GM23338 (cell line): ENCODE results near the gene ABCA4. TPM values are rescaled to one million over a fixed set of nuclear protein-coding genes. Genes with fewer than 3 reads are reported as not detected.

ENCODE experiments used
- ATAC-seq: fragments of 200-7000 bp; cut with Tn5 transposase; 3 replicates; pipeline ENCODE4 v1.9.1; 2020
- DNase-seq: peaks from one replicate; pipeline ENCODE4 v3.0.0-alpha.2; 2015; ENCODE audit warnings: low spot score
- H2AFZ ChIP-seq: fragments of 200-600 bp; sonication (generic); 2 replicates; pipeline ENCODE4 v1.8.0; 2016; ENCODE audit warnings: antibody characterized with exemption, mild to moderate bottlenecking, moderate library complexity
- H3F3A ChIP-seq: fragments of 200-600 bp; sonication (generic); replicated peaks from 2 replicates; pipeline ENCODE4 v1.8.0; 2017; ENCODE audit warnings: antibody characterized with exemption, mixed run types, low read depth
- H3K27ac ChIP-seq: fragments of 200-600 bp; sonication (generic); 2 replicates; pipeline ENCODE4 v1.6.1; 2016; ENCODE audit warnings: low read depth
- H3K27me3 ChIP-seq: fragments of 200-600 bp; sonication (generic); 2 replicates; pipeline ENCODE4 v1.8.0; 2016; ENCODE audit warnings: mild to moderate bottlenecking, mixed run types, moderate library complexity; ENCODE audit not compliant: insufficient read depth
- H3K36me3 ChIP-seq: fragments of 200-600 bp; sonication (generic); 2 replicates; pipeline ENCODE4 v1.8.0; 2016; ENCODE audit warnings: mild to moderate bottlenecking; ENCODE audit not compliant: insufficient read depth
- H3K4me1 ChIP-seq: fragments of 200-600 bp; sonication (generic); 2 replicates; pipeline ENCODE4 v1.8.0; 2016; ENCODE audit warnings: mild to moderate bottlenecking, moderate library complexity; ENCODE audit not compliant: insufficient read depth
- H3K4me2 ChIP-seq: fragments of 200-600 bp; sonication (generic); 2 replicates; pipeline ENCODE4 v1.7.1; 2017; ENCODE audit warnings: mixed run types
- H3K4me3 ChIP-seq: fragments of 200-600 bp; sonication (generic); 2 replicates; pipeline ENCODE4 v1.6.1; 2016; ENCODE audit warnings: mixed run types
- H3K79me2 ChIP-seq: fragments of 200-600 bp; sonication (generic); replicated peaks from 2 replicates; pipeline ENCODE4 v1.8.0; 2017; ENCODE audit warnings: mild to moderate bottlenecking; ENCODE audit not compliant: insufficient read depth
- H3K9me2 ChIP-seq: fragments of 200-600 bp; sonication (generic); 2 replicates; pipeline ENCODE4 v1.8.0; 2017; ENCODE audit not compliant: insufficient read depth
- H4K20me1 ChIP-seq: fragments of 200-600 bp; sonication (generic); replicated peaks from 2 replicates; pipeline ENCODE4 v1.8.0; 2017; ENCODE audit warnings: mild to moderate bottlenecking; ENCODE audit not compliant: insufficient read depth
- H3K27ac Mint-ChIP-seq: 2 replicates; pipeline ENCODE4 v1.8.0; 2020; ENCODE audit warnings: inconsistent platforms, mild to moderate bottlenecking, moderate library complexity, mixed read lengths
- H3K27me3 Mint-ChIP-seq: 3 replicates; pipeline ENCODE4 v1.8.0; 2022; ENCODE audit warnings: low read depth, mild to moderate bottlenecking, moderate library complexity, mixed read lengths, inconsistent platforms; ENCODE audit not compliant: insufficient read depth, poor library complexity
- H3K36me3 Mint-ChIP-seq: 3 replicates; pipeline ENCODE4 v1.8.0; 2021; ENCODE audit warnings: low read depth, mild to moderate bottlenecking, inconsistent platforms, moderate library complexity, mixed read lengths
- H3K4me1 Mint-ChIP-seq: 3 replicates; pipeline ENCODE4 v1.8.0; 2020; ENCODE audit warnings: mild to moderate bottlenecking, inconsistent platforms, mixed read lengths
- H3K4me3 Mint-ChIP-seq: 3 replicates; pipeline ENCODE4 v1.8.0; 2021; ENCODE audit warnings: moderate library complexity, mild to moderate bottlenecking, inconsistent platforms, mixed read lengths
- H3K9me3 Mint-ChIP-seq: 3 replicates; pipeline ENCODE4 v1.8.0; 2020; ENCODE audit warnings: moderate library complexity, mild to moderate bottlenecking, inconsistent platforms, mixed read lengths
- CREB1 ChIP-seq: fragments of 250-450 bp; sonication (Bioruptor Pico); IDR thresholded peaks from 2 replicates; pipeline ENCODE4 v1.5.0; 2020; ENCODE audit warnings: low read depth, mild to moderate bottlenecking, moderate library complexity
- EZH2 ChIP-seq: fragments of 200-600 bp; sonication (generic); IDR thresholded peaks from one replicate; pipeline ENCODE4 v1.8.0; 2017; ENCODE audit warnings: antibody characterized with exemption, mild to moderate bottlenecking, low read depth; ENCODE audit not compliant: unreplicated experiment
- EZH2phosphoT487 ChIP-seq: fragments of 200-600 bp; sonication (generic); IDR thresholded peaks from one replicate; pipeline ENCODE4 v1.8.1; 2018; ENCODE audit warnings: antibody characterized with exemption; ENCODE audit not compliant: unreplicated experiment
- JUNB ChIP-seq: IDR thresholded peaks from one replicate; pipeline ENCODE4 v1.6.1; 2016; ENCODE audit warnings: antibody characterized with exemption; ENCODE audit not compliant: unreplicated experiment
- NANOG ChIP-seq: IDR thresholded peaks from 2 replicates; pipeline ENCODE4 v1.6.1; 2016; ENCODE audit warnings: antibody characterized with exemption, borderline replicate concordance
- POLR2AphosphoS5 ChIP-seq: IDR thresholded peaks from 2 replicates; pipeline ENCODE4 v1.6.1; 2016; ENCODE audit warnings: antibody characterized with exemption, low read depth
- ZNF331 ChIP-seq: fragments of 250-450 bp; sonication (Bioruptor Pico); IDR thresholded peaks from 2 replicates; pipeline ENCODE4 v1.5.0; 2020; ENCODE audit warnings: low read depth, mild to moderate bottlenecking, moderate library complexity
- polyA plus RNA-seq: library from polyadenylated mRNA; unstranded; fragments of >200 nt; fragmentation: Nextera tagmentation; extraction: Ambion mirVana; gene quantifications from 2 replicates; pipeline ENCODE4 v1.2.1, GENCODE V29; 2016
- total RNA-seq: library from RNA; depleted of rRNA; stranded (reverse); fragments of >200 nt; shearing (Covaris generic); gene quantifications from 2 replicates; pipeline ENCODE4 v1.2.3, GENCODE V29; 2014
- TF ChIP-seq, protein P1 (sequence below), 2 experiments: fragments of 200-600 bp in 1 of 2; sonication (generic) in 1 of 2; conservative IDR thresholded peaks; 2 replicates each; pipeline versions ENCODE4 v1.5.1 to v1.6.1; 2016 to 2017; ENCODE audit warnings: antibody characterized with exemption in 2 of 2, low read depth in 2 of 2, mild to moderate bottlenecking in 2 of 2, moderate library complexity in 1 of 2
- TF ChIP-seq, protein P2 (sequence below): IDR thresholded peaks from 2 replicates; pipeline ENCODE4 v1.6.1; 2016; ENCODE audit warnings: antibody characterized with exemption
- TF ChIP-seq, protein P3 (sequence below): IDR thresholded peaks from one replicate; pipeline ENCODE4 v1.6.1; 2018; ENCODE audit warnings: antibody characterized with exemption; ENCODE audit not compliant: unreplicated experiment

Gene ABCA4
- total and polyA plus RNA-seq, 2 experiments from 2014 or later, result not detected

DNA sequence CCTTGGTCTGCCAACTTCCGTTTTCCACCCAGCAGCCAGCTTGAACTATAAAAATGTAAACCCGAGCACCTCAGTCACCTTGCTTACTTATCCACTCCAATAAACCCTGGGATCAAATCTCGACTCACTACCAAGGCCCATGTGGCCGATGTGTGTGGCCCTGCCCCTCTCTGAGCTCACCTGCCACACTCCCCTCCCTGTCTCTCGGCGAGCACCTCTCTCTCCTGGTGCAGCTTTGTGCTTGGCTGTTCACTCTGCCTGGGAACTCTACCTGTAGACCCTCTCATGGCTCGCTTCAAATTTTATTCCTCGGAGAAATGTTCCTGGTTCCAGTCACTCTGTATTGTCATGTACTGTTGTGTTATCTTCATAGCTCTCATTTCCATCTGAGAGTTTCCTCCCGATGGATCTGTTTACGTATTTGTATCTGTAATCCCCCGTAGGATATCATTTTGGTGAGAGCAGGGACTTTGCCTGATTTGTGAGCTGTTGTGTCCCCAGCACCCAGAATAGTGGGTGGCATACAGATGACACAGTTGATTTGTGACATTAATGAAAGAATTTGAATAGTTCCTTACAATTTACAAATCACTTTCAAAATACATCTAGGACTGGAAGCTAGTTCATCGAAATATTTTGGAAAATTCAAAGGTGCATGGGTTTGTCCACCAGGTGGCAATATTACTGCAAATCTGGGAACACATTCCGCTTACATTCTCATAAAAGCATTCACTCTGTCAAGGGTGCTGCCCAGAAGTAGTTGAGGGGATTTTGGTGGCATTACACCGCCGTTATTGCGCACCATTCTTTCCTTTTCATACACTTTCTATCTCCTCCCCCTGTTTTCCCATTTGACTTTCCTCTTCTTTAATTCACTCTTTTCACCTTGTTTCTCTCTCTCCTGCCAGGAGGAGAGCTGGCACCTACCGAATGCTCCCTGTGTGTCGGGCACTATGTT is 95.3 kb downstream of the ABCA4 start:
- no peak overlapping the region for H3K4me3 ChIP-seq
- TF ChIP-seq, protein P1, sequence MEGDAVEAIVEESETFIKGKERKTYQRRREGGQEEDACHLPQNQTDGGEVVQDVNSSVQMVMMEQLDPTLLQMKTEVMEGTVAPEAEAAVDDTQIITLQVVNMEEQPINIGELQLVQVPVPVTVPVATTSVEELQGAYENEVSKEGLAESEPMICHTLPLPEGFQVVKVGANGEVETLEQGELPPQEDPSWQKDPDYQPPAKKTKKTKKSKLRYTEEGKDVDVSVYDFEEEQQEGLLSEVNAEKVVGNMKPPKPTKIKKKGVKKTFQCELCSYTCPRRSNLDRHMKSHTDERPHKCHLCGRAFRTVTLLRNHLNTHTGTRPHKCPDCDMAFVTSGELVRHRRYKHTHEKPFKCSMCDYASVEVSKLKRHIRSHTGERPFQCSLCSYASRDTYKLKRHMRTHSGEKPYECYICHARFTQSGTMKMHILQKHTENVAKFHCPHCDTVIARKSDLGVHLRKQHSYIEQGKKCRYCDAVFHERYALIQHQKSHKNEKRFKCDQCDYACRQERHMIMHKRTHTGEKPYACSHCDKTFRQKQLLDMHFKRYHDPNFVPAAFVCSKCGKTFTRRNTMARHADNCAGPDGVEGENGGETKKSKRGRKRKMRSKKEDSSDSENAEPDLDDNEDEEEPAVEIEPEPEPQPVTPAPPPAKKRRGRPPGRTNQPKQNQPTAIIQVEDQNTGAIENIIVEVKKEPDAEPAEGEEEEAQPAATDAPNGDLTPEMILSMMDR (conservative IDR thresholded peaks at IDR 0.05; ENCODE audit: low read depth in 2 of 2), result peak; percentile 72 to 79
- TF ChIP-seq ZNF331 (CRISPR knock-in tag) (no peak), EZH2phosphoT487 (no peak), NANOG (no peak), CREB1 (CRISPR knock-in tag) (no peak)
- H3K4me1 Mint-ChIP-seq, result peaks cover 20% of the 10 kb centered on the region
- H2AFZ ChIP-seq, result peak overlapping the region; percentile 40; the same call in 1 of the 2 replicates
- H3K27me3 Mint-ChIP-seq, result peaks cover 3% of the 10 kb centered on the region
- no peak overlapping the region for H3K4me3 Mint-ChIP-seq
- H4K20me1 ChIP-seq, result no peaks in the 10 kb centered on the region
- no peak overlapping the region for H3K27ac Mint-ChIP-seq
- peak; percentile 67 for DNase-seq
- ATAC-seq, result peak; percentile 81
- no peak overlapping the region for H3K4me2 ChIP-seq
- no peaks in the 10 kb centered on the region for H3K36me3 Mint-ChIP-seq
- no peaks in the 10 kb centered on the region for H3F3A ChIP-seq
- no peaks in the 10 kb centered on the region for H3K36me3 ChIP-seq
- H3K9me3 Mint-ChIP-seq, result no peaks in the 10 kb centered on the region
- no peaks in the 10 kb centered on the region for H3K9me2 ChIP-seq
- no peaks in the 10 kb centered on the region for H3K27me3 ChIP-seq
- no peak overlapping the region for H3K27ac ChIP-seq
- H3K79me2 ChIP-seq, result no peaks in the 10 kb centered on the region
- peaks cover 4% of the 10 kb centered on the region for H3K4me1 ChIP-seq

DNA sequence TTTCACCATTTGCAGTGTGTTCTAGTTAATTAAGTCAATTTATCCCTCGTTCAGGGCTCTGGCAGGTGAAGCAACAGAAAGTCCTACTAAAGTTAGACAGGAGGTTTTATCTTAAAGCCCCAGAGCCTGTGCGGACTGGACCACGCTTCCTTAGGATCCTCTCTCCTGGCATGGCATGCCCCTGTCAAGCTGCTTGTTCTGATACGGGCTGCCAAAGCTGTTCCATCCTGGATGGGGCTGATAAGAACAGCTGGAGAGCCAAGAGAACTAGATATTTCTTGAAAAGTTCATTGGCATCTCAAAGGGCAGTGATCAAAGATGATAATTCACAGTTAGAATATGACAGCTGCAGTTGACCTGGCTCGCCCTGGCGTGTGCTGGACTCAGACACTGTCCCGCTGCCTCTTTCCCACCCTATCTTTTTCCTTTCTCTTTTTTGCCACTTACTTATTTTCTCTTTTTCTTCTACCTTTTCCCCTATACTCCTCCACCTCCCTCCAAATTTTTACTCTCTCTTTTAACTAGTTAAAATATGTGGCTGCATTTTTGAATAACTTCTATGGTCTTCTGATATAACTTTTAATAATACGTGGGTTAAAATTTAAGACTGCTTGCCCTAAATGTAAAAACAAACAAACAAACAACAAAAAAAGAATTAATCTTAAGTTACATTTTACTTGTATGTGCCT is 96.7 kb downstream of the ABCA4 start:
- no peaks in the 10 kb centered on the region for H3F3A ChIP-seq
- Mint-ChIP-seq H3K36me3 (no peaks in the 10 kb centered on the region), H3K4me1 (peaks cover 23% of the 10 kb centered on the region), H3K27ac (no peak overlapping the region), H3K9me3 (no peaks in the 10 kb centered on the region), H3K27me3 (peaks cover 3% of the 10 kb centered on the region), H3K4me3 (no peak overlapping the region)
- H3K4me1 ChIP-seq, result peaks cover 9% of the 10 kb centered on the region
- no peaks in the 10 kb centered on the region for H4K20me1 ChIP-seq
- no peaks in the 10 kb centered on the region for H3K36me3 ChIP-seq
- no peak overlapping the region for H3K4me3 ChIP-seq
- H2AFZ ChIP-seq, result no peak overlapping the region; the same call in 1 of the 2 replicates
- H3K79me2 ChIP-seq, result no peaks in the 10 kb centered on the region
- no peaks in the 10 kb centered on the region for H3K27me3 ChIP-seq
- ATAC-seq (no peak), DNase-seq (no peak)
- H3K9me2 ChIP-seq, result no peaks in the 10 kb centered on the region
- no peak overlapping the region for H3K27ac ChIP-seq
- TF ChIP-seq POLR2AphosphoS5 (no peak), ZNF331 (CRISPR knock-in tag) (no peak), EZH2 (no peak), JUNB (no peak), EZH2phosphoT487 (no peak), NANOG (no peak), CREB1 (CRISPR knock-in tag) (no peak)
- TF ChIP-seq, protein P2, sequence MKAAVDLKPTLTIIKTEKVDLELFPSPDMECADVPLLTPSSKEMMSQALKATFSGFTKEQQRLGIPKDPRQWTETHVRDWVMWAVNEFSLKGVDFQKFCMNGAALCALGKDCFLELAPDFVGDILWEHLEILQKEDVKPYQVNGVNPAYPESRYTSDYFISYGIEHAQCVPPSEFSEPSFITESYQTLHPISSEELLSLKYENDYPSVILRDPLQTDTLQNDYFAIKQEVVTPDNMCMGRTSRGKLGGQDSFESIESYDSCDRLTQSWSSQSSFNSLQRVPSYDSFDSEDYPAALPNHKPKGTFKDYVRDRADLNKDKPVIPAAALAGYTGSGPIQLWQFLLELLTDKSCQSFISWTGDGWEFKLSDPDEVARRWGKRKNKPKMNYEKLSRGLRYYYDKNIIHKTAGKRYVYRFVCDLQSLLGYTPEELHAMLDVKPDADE, result no peak
- TF ChIP-seq, protein P1 (conservative IDR thresholded peaks at IDR 0.05; ENCODE audit: low read depth in 2 of 2), result no peak
- TF ChIP-seq, protein P3, sequence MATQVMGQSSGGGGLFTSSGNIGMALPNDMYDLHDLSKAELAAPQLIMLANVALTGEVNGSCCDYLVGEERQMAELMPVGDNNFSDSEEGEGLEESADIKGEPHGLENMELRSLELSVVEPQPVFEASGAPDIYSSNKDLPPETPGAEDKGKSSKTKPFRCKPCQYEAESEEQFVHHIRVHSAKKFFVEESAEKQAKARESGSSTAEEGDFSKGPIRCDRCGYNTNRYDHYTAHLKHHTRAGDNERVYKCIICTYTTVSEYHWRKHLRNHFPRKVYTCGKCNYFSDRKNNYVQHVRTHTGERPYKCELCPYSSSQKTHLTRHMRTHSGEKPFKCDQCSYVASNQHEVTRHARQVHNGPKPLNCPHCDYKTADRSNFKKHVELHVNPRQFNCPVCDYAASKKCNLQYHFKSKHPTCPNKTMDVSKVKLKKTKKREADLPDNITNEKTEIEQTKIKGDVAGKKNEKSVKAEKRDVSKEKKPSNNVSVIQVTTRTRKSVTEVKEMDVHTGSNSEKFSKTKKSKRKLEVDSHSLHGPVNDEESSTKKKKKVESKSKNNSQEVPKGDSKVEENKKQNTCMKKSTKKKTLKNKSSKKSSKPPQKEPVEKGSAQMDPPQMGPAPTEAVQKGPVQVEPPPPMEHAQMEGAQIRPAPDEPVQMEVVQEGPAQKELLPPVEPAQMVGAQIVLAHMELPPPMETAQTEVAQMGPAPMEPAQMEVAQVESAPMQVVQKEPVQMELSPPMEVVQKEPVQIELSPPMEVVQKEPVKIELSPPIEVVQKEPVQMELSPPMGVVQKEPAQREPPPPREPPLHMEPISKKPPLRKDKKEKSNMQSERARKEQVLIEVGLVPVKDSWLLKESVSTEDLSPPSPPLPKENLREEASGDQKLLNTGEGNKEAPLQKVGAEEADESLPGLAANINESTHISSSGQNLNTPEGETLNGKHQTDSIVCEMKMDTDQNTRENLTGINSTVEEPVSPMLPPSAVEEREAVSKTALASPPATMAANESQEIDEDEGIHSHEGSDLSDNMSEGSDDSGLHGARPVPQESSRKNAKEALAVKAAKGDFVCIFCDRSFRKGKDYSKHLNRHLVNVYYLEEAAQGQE, result no peak
- H3K4me2 ChIP-seq, result no peak overlapping the region
